Measurements from ENCODE around the gene SLC35G6.

GRCh38 chr17:7496470-7497183, 15.4 kb downstream of the SLC35G6 start:
- TF ChIP-seq CTCF (conservative IDR thresholded peaks at IDR 0.05; ENCODE audit: low read depth in 2 of 2) (no peak), EZH2 (IDR thresholded peaks at IDR 0.05; ENCODE audit: low read depth, unreplicated experiment) (no peak), POLR2AphosphoS5 (IDR thresholded peaks at IDR 0.05; ENCODE audit: low read depth) (no peak)

Measured in GM23338 (cell line).